OCI-LY7 (cell line): ENCODE measurements around the gene NUCB1. TPM values are rescaled to one million over a fixed set of nuclear protein-coding genes. Genes with fewer than 3 reads are reported as not detected.

ENCODE experiments used
- BruUV-seq: library from RNA; stranded (reverse); fragments of 400-500 nt; replicated peaks from 2 replicates; lab custom pipeline; 2021; lab: Mats Ljungman, UMichigan
- CTCF ChIA-PET: fragments of 300-600 bp; sonication (Branson Sonifier 250); formaldehyde crosslinking; loops from one replicate; lab custom pipeline; 2022; ENCODE audit warnings: antibody characterized with exemption; ENCODE audit not compliant: unreplicated experiment; lab: Charles Lee
- POLR2A ChIA-PET: fragments of 300-600 bp; sonication (Branson Sonifier 250); formaldehyde crosslinking; loops from one replicate; lab custom pipeline; 2022; ENCODE audit warnings: antibody characterized with exemption; lab: Charles Lee
- DNase-seq: peaks from one replicate; pipeline ENCODE4 v3.0.0-alpha.2; 2015; ENCODE audit warnings: low spot score
- H2AFZ ChIP-seq: fragments of 200-600 bp; sonication (generic), shearing (Covaris generic); 2 replicates; pipeline ENCODE4 v1.6.1; 2014; ENCODE audit warnings: mild to moderate bottlenecking, antibody characterized with exemption, low read length, moderate library complexity
- H3K27ac ChIP-seq: fragments of 200-600 bp; sonication (generic); 2 replicates; pipeline ENCODE4 v1.5.1; 2014; ENCODE audit warnings: mixed run types, low read depth, mild to moderate bottlenecking, moderate library complexity, low read length, inconsistent platforms; ENCODE audit not compliant: poor library complexity, severe bottlenecking
- H3K36me3 ChIP-seq: fragments of 200-600 bp; sonication (generic); 2 replicates; pipeline ENCODE4 v1.6.1; 2014; ENCODE audit warnings: mild to moderate bottlenecking, antibody characterized with exemption, low read length, moderate library complexity, mixed read lengths; ENCODE audit not compliant: insufficient read depth
- H3K4me1 ChIP-seq: fragments of 200-600 bp; sonication (generic); 2 replicates; pipeline ENCODE4 v1.5.1; 2014; ENCODE audit warnings: mild to moderate bottlenecking, low read length; ENCODE audit not compliant: insufficient read depth, poor library complexity, severe bottlenecking
- H3K4me2 ChIP-seq: fragments of 200-600 bp; sonication (generic); 2 replicates; pipeline ENCODE4 v1.6.1; 2014; ENCODE audit warnings: mild to moderate bottlenecking, low read length
- H3K4me3 ChIP-seq: fragments of 200-600 bp; sonication (generic); 2 replicates; pipeline ENCODE4 v1.5.1; 2014; ENCODE audit warnings: mild to moderate bottlenecking, low read depth, low read length; ENCODE audit not compliant: poor library complexity, severe bottlenecking
- H3K79me2 ChIP-seq: fragments of 200-600 bp; sonication (generic); 2 replicates; pipeline ENCODE4 v1.6.1; 2016; ENCODE audit warnings: low read depth, mild to moderate bottlenecking, low read length, moderate library complexity, mixed read lengths; ENCODE audit not compliant: insufficient read depth
- H3K9me2 ChIP-seq: fragments of 200-600 bp; sonication (generic); 2 replicates; pipeline ENCODE4 v1.6.1; 2016; ENCODE audit warnings: mild to moderate bottlenecking, low read length, mixed read lengths; ENCODE audit not compliant: insufficient read depth
- H3K9me3 ChIP-seq: fragments of 200-600 bp; sonication (generic); 2 replicates; pipeline ENCODE4 v1.6.1; 2014; ENCODE audit warnings: mild to moderate bottlenecking, mixed run types, low read length, mixed read lengths
- H4K20me1 ChIP-seq: fragments of 200-600 bp; sonication (generic); 2 replicates; pipeline ENCODE4 v1.6.1; 2014; ENCODE audit warnings: mild to moderate bottlenecking, antibody characterized with exemption, low read length, moderate library complexity, mixed read lengths; ENCODE audit not compliant: insufficient read depth
- EZH2phosphoT487 ChIP-seq: fragments of 200-600 bp; sonication (generic); IDR thresholded peaks from 2 replicates; pipeline ENCODE4 v1.6.1; 2018; ENCODE audit warnings: low read depth, borderline replicate concordance, mild to moderate bottlenecking, mixed run types, antibody characterized with exemption, low read length, moderate library complexity, mixed read lengths
- intact Hi-C: fragments of 100-400 bp; cut with micrococcal nuclease; formaldehyde crosslinking; loops from one replicate; pipeline ENCODE4 v1.10.0; 2022; ENCODE audit not compliant: unreplicated experiment
- total RNA-seq, 2 experiments: library from RNA; depleted of rRNA in 1 of 2; stranded (reverse); fragments of >200 nt in 1 of 2; shearing (Covaris generic) in 1 of 2; gene quantifications; 2 replicates each; pipeline ENCODE4 v1.2.3, GENCODE V29; 2014 to 2022
- TF ChIP-seq, protein P1 (sequence below): fragments of 200-600 bp; sonication (generic); conservative IDR thresholded peaks from 2 replicates; pipeline ENCODE4 v1.5.1; 2014; ENCODE audit warnings: mild to moderate bottlenecking, antibody characterized with exemption, low read length, moderate library complexity, mixed read lengths

Gene NUCB1
- total RNA-seq, 2 experiments from 2014 or later = 73.6 to 88.7 TPM

DNA sequence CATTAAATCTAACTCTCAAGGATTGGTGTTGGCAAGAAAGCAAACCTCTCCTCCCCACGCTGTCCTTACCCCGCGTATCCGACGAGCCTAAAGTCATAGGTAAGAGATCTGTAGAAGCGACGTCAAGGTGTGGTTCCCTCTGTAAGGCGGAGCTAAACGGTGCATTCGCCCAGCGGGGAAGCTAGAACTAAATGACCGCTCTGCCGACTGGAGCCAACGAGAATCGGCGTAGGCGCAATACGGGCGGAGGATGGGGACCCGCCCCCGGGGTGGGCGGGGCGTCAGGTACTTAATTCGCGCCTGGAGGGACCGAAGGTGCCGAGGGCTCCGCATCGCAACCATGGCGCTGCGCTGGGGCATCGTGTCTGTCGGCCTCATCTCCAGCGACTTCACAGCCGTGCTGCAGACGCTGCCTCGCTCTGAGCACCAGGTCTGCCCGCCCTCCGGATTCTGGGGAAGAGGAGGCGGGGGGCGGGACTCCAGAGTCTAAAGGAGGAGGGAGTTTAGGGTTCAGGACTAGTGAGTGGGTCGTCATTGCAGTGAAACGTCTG is 33.3 kb downstream of the NUCB1 start, which contains the start of gene DHDH:
DHDH (plus strand) TSS at position 318 of the 551 bp plus-strand sequence; CDS start at position 341, 23 bp downstream.
- Histone ChIP-seq H3K36me3 (no peaks in the 10 kb centered on the region), H2AFZ (peak within 1 kb of the TSS; percentile 51), H3K4me2 (peak within 1 kb of the TSS; percentile 66), H4K20me1 (no peaks in the 10 kb centered on the region), H3K27ac (no peak within 1 kb of the TSS), H3K9me3 (no peaks in the 10 kb centered on the region), H3K4me3 (peak within 1 kb of the TSS; percentile 45), H3K79me2 (no peaks in the 10 kb centered on the region), H3K4me1 (peaks cover 15% of the 10 kb centered on the region), H3K9me2 (no peaks in the 10 kb centered on the region)
- no peak for TF ChIP-seq EZH2phosphoT487
- TF ChIP-seq, protein P1, sequence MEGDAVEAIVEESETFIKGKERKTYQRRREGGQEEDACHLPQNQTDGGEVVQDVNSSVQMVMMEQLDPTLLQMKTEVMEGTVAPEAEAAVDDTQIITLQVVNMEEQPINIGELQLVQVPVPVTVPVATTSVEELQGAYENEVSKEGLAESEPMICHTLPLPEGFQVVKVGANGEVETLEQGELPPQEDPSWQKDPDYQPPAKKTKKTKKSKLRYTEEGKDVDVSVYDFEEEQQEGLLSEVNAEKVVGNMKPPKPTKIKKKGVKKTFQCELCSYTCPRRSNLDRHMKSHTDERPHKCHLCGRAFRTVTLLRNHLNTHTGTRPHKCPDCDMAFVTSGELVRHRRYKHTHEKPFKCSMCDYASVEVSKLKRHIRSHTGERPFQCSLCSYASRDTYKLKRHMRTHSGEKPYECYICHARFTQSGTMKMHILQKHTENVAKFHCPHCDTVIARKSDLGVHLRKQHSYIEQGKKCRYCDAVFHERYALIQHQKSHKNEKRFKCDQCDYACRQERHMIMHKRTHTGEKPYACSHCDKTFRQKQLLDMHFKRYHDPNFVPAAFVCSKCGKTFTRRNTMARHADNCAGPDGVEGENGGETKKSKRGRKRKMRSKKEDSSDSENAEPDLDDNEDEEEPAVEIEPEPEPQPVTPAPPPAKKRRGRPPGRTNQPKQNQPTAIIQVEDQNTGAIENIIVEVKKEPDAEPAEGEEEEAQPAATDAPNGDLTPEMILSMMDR = no peak
- BruUV-seq = no TSS peak
- peak; percentile 43 for DNase-seq
- intact Hi-C loops = no loop called here
- CTCF ChIA-PET = no interaction called here
- POLR2A ChIA-PET = interaction anchor here (0.9 to 1.5 kb wide), 2 partner anchors 55 to 60 kb away, joined by 3 read pairs; partner anchors contain the start of genes GYS1 and RUVBL2

- Histone ChIP-seq H3K4me3 (no peak overlapping the region), H3K4me1 (peaks cover 15% of the 10 kb centered on the region), H3K79me2 (no peaks in the 10 kb centered on the region), H3K36me3 (no peaks in the 10 kb centered on the region), H4K20me1 (no peaks in the 10 kb centered on the region), H2AFZ (no peak overlapping the region), H3K27ac (no peak overlapping the region), H3K9me3 (no peaks in the 10 kb centered on the region), H3K4me2 (no peak overlapping the region), H3K9me2 (no peaks in the 10 kb centered on the region)
- ChIA-PET POLR2A (interaction anchor here (0.5 kb wide), 1 partner anchor 25 kb away, joined by 5 read pairs; no protein-coding TSS in a partner anchor), CTCF (no interaction called here)
- BruUV-seq = no TSS peak
- intact Hi-C loops = no loop called here
- no peak for TF ChIP-seq EZH2phosphoT487
- TF ChIP-seq, protein P1 = peak; percentile 54
- no peak for DNase-seq
Observed at GRCh38 chr19:48934837-48935236, 34.7 kb downstream of the NUCB1 start.

GRCh38 chr19:48935864-48936263 is 35.8 kb downstream of the NUCB1 start:
- CTCF ChIA-PET = no interaction called here
- Histone ChIP-seq H3K4me2 (no peak overlapping the region), H3K9me3 (no peaks in the 10 kb centered on the region), H2AFZ (no peak overlapping the region), H3K4me3 (no peak overlapping the region), H3K79me2 (no peaks in the 10 kb centered on the region), H4K20me1 (no peaks in the 10 kb centered on the region), H3K36me3 (no peaks in the 10 kb centered on the region), H3K4me1 (peaks cover 12% of the 10 kb centered on the region), H3K9me2 (no peaks in the 10 kb centered on the region), H3K27ac (no peak overlapping the region)
- intact Hi-C loops = no loop called here
- no TSS peak for BruUV-seq
- TF ChIP-seq EZH2phosphoT487 = no peak
- TF ChIP-seq, protein P1 = no peak
- DNase-seq = no peak
- POLR2A ChIA-PET = no interaction called here
